ENCODE results near the gene OR5L1.

OR5L1 gene

GRCh38 chr11:55811067-55811466, at the start of gene OR5L1:
Gene OR5L1, plus strand, starts transcription at chr11:55811367. Its CDS starts 100 bp downstream, at chr11:55811467.
- DNase-seq: no peak

DNA sequence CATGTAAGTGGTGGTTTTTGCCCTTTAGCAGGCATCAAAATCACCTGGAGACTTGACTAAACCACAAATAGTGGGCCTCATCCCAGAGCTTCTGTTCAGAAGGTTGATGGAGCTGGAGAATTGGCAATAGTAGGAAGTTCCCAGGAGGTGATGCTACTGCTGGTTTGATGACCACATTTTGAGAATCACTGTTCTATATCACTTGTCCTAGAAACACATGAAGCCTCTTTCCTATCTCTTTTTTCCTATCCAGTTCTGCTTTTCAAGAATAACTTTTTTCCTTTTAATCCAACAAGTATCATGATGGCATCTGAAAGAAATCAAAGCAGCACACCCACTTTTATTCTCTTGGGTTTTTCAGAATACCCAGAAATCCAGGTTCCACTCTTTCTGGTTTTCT, 38.0 kb upstream of the OR5L1 start, which contains the start of gene OR5D13:
TSS of gene OR5D13 (plus strand) at position 301 of the 400 bp plus-strand sequence. CDS start at position 301, 0 bp downstream.
- no peak for DNase-seq

- DNase-seq: no peak
Measured at GRCh38 chr11:55791606-55792005, 19.6 kb upstream of the OR5L1 start.

DNA sequence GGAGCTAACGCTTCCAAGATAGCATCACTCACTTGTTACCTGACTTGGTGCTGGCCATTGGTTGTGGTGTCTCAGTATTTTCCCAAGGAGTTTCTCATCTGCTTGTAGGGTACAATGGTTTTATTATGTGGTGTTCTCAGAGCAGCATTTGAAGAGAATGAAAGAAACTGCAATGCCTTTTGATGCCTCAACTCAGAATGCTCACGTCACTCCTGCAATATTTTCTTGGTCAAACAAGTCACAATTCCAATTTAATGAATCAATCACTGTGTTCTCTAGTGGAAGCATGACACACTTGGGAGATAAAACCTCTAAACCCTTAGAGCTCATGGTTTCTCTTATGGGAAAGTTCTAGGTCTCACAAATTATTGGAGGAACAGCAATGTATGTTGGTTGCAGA, 17.8 kb upstream of the OR5L1 start:
- DNase-seq: no peak

DNA sequence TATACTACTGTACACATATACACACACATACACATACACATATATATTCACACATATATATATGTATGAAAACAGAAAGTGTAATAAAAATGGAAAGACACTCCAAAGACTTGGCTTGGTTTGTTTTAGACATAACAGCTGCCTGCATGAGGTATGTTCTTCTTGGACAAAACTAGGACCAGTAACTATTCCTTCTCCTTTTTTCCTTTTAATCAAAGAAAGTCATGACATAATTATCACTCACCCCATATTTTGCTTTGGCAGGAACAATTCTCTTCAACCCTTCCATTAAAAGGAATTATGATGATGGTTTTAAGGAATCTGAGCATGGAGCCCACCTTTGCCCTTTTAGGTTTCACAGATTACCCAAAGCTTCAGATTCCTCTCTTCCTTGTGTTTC, 15.9 kb upstream of the OR5L1 start, which contains the start of gene OR5D14:
TSS of gene OR5D14 (plus strand) at position 301 of the 400 bp plus-strand sequence. CDS start at position 301, 0 bp downstream.
- DNase-seq: no peak

GRCh38 chr11:55806248-55806647, 4.9 kb upstream of the OR5L1 start:
- DNase-seq: no peak

DNA sequence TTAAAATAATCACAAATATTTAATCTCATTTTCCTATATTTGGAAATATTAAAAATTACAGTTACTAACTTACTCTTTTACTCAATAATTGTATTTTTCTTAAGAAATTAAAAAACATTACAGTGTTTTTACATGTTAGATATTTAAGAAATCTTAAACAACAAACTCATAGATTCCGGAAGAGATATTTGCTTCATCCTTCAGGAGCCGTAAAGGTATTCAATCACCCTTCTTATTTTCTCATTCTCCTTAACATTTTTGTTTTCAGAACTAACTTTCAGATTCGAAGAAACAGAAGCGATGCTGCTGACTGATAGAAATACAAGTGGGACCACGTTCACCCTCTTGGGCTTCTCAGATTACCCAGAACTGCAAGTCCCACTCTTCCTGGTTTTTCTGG, 8.2 kb downstream of the OR5L1 start, which contains the start of gene OR5D18:
TSS of gene OR5D18 (plus strand) at position 301 of the 400 bp plus-strand sequence. CDS start at position 301, 0 bp downstream.
- DNase-seq: no peak

- no peak for DNase-seq
Measured at GRCh38 chr11:55826919-55827318, 15.8 kb downstream of the OR5L1 start, which contains the start of gene OR5L2. Gene OR5L2, plus strand, starts transcription at chr11:55827219. Its CDS starts 0 bp downstream, at chr11:55827219.

GRCh38 chr11:55838452-55838851, 27.3 kb downstream of the OR5L1 start, which contains the start of gene OR5D16:
Gene OR5D16, plus strand, starts transcription at chr11:55838752. Its CDS starts 0 bp downstream, at chr11:55838752.
- no peak for DNase-seq

GRCh38 chr11:55847453-55847852, 36.3 kb downstream of the OR5L1 start:
- DNase-seq: no peak

- DNase-seq: no peak
Measured at GRCh38 chr11:55849037-55849436, 37.9 kb downstream of the OR5L1 start.

DNA sequence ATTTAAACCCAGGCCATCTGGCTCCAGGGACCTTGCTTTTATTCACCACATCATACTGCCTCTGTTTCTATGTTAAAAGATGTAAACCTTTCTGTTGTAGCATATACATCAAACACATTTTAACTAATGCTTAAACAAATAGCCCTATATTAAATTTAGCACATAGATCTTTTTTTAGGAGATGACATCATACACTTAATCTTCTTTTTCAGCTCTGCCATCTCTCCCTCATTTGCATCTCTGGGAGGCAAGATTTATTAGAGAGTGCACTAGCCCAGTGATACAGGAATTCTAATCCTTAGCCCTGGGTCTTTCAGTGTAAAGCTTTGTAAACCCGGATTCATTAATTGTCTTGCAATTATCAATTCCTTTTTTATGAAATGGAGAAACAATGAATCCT, 41.0 kb downstream of the OR5L1 start:
- no peak for DNase-seq

- no peak for DNase-seq
Measured at GRCh38 chr11:55854704-55855103, 43.5 kb downstream of the OR5L1 start.

Measured in SIG-M5 (cell line).